T-helper 17 cell (primary cell): ENCODE measurements around the gene KCNIP2. TPM values are rescaled to one million over a fixed set of nuclear protein-coding genes. Genes with fewer than 3 reads are reported as not detected.
A peak's percentile ranks its signal among the peaks of the same experiment; 100 is the strongest.

Experiments used
- ATAC-seq: fragments of 150-1000 bp; cut with Tn5 transposase; 2 replicates; pipeline ENCODE4 v1.10.0; 2021; ENCODE audit warnings: mild to moderate bottlenecking, moderate library complexity
- DNase-seq, 3 donors: peaks; one replicate each; pipeline versions ENCODE4 v3.0.0 to v3.0.0-alpha.2; 2020 to 2021
- H3K9me3 ChIP-seq: one replicate; pipeline ENCODE4 v1.7.0; 2013; ENCODE audit warnings: low read length, mild to moderate bottlenecking; ENCODE audit not compliant: control insufficient read depth, poor library complexity, severe bottlenecking
- H3K27ac Mint-ChIP-seq: one replicate; pipeline ENCODE4 v1.8.0; 2022; ENCODE audit warnings: mild to moderate bottlenecking, moderate library complexity, mixed read lengths
- H3K27me3 Mint-ChIP-seq: one replicate; pipeline ENCODE4 v1.8.0; 2022; ENCODE audit warnings: mixed read lengths
- H3K36me3 Mint-ChIP-seq: one replicate; pipeline ENCODE4 v1.8.0; 2022; ENCODE audit warnings: low read depth, mixed read lengths
- H3K4me1 Mint-ChIP-seq: one replicate; pipeline ENCODE4 v1.8.0; 2022; ENCODE audit warnings: mild to moderate bottlenecking, mixed read lengths
- H3K4me3 Mint-ChIP-seq: one replicate; pipeline ENCODE4 v1.8.0; 2022; ENCODE audit warnings: mild to moderate bottlenecking, moderate library complexity, mixed read lengths
- total RNA-seq, 4 donors: library from RNA in 2 of 4; stranded (reverse) in 2 of 4; gene quantifications; one replicate each; pipeline ENCODE4 v1.2.3 and lab custom pipeline; 2022 to 2026

KCNIP2 gene
- total RNA-seq, 2 donors from 2014 or later, result 2.9 to 4.1 TPM

- H3K9me3 ChIP-seq, result no peaks in the 10 kb centered on the region
- ATAC-seq (peak; percentile 65), DNase-seq (peak; percentile 54 to 70 (median 60))
- Mint-ChIP-seq H3K36me3 (peaks cover 5% of the 10 kb centered on the region), H3K4me3 (peak overlapping the region; percentile 72), H3K4me1 (peaks cover 54% of the 10 kb centered on the region), H3K27me3 (peaks cover 29% of the 10 kb centered on the region), H3K27ac (no peak overlapping the region)
Measured at GRCh38 chr10:101780818-101781654, 62.6 kb downstream of the KCNIP2 start.

- H3K9me3 ChIP-seq, result no peaks in the 10 kb centered on the region
- no peak for ATAC-seq
- peaks cover 30% of the 10 kb centered on the region for H3K27me3 Mint-ChIP-seq
- H3K4me1 Mint-ChIP-seq, result peaks cover 51% of the 10 kb centered on the region
- H3K4me3 Mint-ChIP-seq, result peak overlapping the region; percentile 88
- no peak for DNase-seq
- H3K27ac Mint-ChIP-seq, result no peak overlapping the region
- peaks cover 5% of the 10 kb centered on the region for H3K36me3 Mint-ChIP-seq
Measured at GRCh38 chr10:101780187-101780817, 63.3 kb downstream of the KCNIP2 start.

- peaks cover 53% of the 10 kb centered on the region for H3K4me1 Mint-ChIP-seq
- H3K36me3 Mint-ChIP-seq, result peaks cover 5% of the 10 kb centered on the region
- H3K9me3 ChIP-seq, result no peaks in the 10 kb centered on the region
- ATAC-seq, result peak; percentile 66
- H3K4me3 Mint-ChIP-seq, result peak overlapping the region; percentile 88
- DNase-seq, result peak; percentile 74 to 83 (median 82)
- H3K27ac Mint-ChIP-seq, result no peak overlapping the region
- H3K27me3 Mint-ChIP-seq, result peaks cover 36% of the 10 kb centered on the region
Measured at GRCh38 chr10:101779544-101780186, 63.9 kb downstream of the KCNIP2 start.

GRCh38 chr10:101778781-101779543 lies 64.6 kb downstream of the KCNIP2 start:
- peaks cover 53% of the 10 kb centered on the region for H3K4me1 Mint-ChIP-seq
- H3K4me3 Mint-ChIP-seq, result peak overlapping the region; percentile 88
- H3K27me3 Mint-ChIP-seq, result peaks cover 43% of the 10 kb centered on the region

GRCh38 chr10:101778151-101778780 lies 65.3 kb downstream of the KCNIP2 start:
- H3K27ac Mint-ChIP-seq, result no peak overlapping the region
- peaks cover 50% of the 10 kb centered on the region for H3K27me3 Mint-ChIP-seq
- H3K4me3 Mint-ChIP-seq, result peak overlapping the region; percentile 88
- ATAC-seq (no peak), DNase-seq (no peak)
- peaks cover 7% of the 10 kb centered on the region for H3K36me3 Mint-ChIP-seq
- no peaks in the 10 kb centered on the region for H3K9me3 ChIP-seq
- peaks cover 52% of the 10 kb centered on the region for H3K4me1 Mint-ChIP-seq

More at GRCh38 chr10:101778781-101779543, 64.6 kb downstream of the KCNIP2 start:
- Mint-ChIP-seq H3K27ac (no peak overlapping the region), H3K36me3 (peaks cover 7% of the 10 kb centered on the region)
- DNase-seq (no peak), ATAC-seq (no peak)
- no peaks in the 10 kb centered on the region for H3K9me3 ChIP-seq

- Mint-ChIP-seq H3K27me3 (peaks cover 56% of the 10 kb centered on the region), H3K4me1 (peaks cover 46% of the 10 kb centered on the region), H3K27ac (no peak overlapping the region), H3K4me3 (peak overlapping the region; percentile 88), H3K36me3 (peaks cover 5% of the 10 kb centered on the region)
- H3K9me3 ChIP-seq, result no peaks in the 10 kb centered on the region
- ATAC-seq (no peak), DNase-seq (no peak)
Measured at GRCh38 chr10:101777619-101778145, 65.9 kb downstream of the KCNIP2 start.

GRCh38 chr10:101776161-101776817 lies 67.3 kb downstream of the KCNIP2 start:
- H3K27ac Mint-ChIP-seq, result no peak overlapping the region
- peak overlapping the region; percentile 91 for H3K4me3 Mint-ChIP-seq
- peaks cover 70% of the 10 kb centered on the region for H3K27me3 Mint-ChIP-seq
- H3K36me3 Mint-ChIP-seq, result peaks cover 5% of the 10 kb centered on the region
- no peaks in the 10 kb centered on the region for H3K9me3 ChIP-seq
- H3K4me1 Mint-ChIP-seq, result peaks cover 42% of the 10 kb centered on the region
- ATAC-seq (no peak), DNase-seq (no peak)

Other genes with a start within 250 kb of the KCNIP2 start
- gene FBXW4, start 148.6 kb downstream of the KCNIP2 start, total RNA-seq, result 10 to 100 TPM; 64.5 to 74.1 TPM
- gene FGF8, start 67.7 kb downstream of the KCNIP2 start, total RNA-seq, result not detected
- 10 to 100 TPM; 13.1 to 13.8 TPM for gene NPM3, start 60.4 kb downstream of the KCNIP2 start, total RNA-seq
- gene OGA, start 25.4 kb downstream of the KCNIP2 start, total RNA-seq, result 100 to 1,000 TPM; 411 to 421 TPM
- gene ARMH3, start 212.4 kb upstream of the KCNIP2 start, total RNA-seq, result 10 to 100 TPM; 25.6 to 27.2 TPM
- 10 to 100 TPM; 12.4 to 15.8 TPM for gene HPS6, start 221.5 kb upstream of the KCNIP2 start, total RNA-seq